SK-N-SH treated with all-trans-retinoic acid at 6 μM for 48 hours (cell line): ENCODE measurements around the gene SV2B.

Experiments used
- ATAC-seq: fragments of 200-7000 bp; cut with Tn5 transposase; 3 replicates; pipeline ENCODE4 v1.9.1; 2020; ENCODE audit warnings: mild to moderate bottlenecking, moderate library complexity
- ARNTL ChIP-seq: fragments of 450-650 bp; formaldehyde crosslinking; IDR thresholded peaks from 2 replicates; pipeline ENCODE4 v1.5.0; 2020; ENCODE audit warnings: low read depth, mild to moderate bottlenecking, moderate library complexity, borderline replicate concordance
- BACH2 ChIP-seq: fragments of 250-450 bp; sonication (Bioruptor Pico); IDR thresholded peaks from 2 replicates; pipeline ENCODE4 v1.9.0; 2021; ENCODE audit warnings: mild to moderate bottlenecking, borderline replicate concordance
- CREB5 ChIP-seq: fragments of 250-450 bp; sonication (Bioruptor Pico); IDR thresholded peaks from 2 replicates; pipeline ENCODE4 v1.5.1; 2020; ENCODE audit warnings: low read depth, mild to moderate bottlenecking, moderate library complexity
- CSDC2 ChIP-seq: fragments of 250-450 bp; sonication (Bioruptor Pico); IDR thresholded peaks from 2 replicates; pipeline ENCODE4 v1.5.0; 2020; ENCODE audit warnings: mild to moderate bottlenecking, moderate library complexity
- CSRNP3 ChIP-seq: fragments of 250-450 bp; sonication (Bioruptor Pico); IDR thresholded peaks from 2 replicates; pipeline ENCODE4 v1.5.1; 2021; ENCODE audit warnings: mild to moderate bottlenecking, moderate library complexity
- ESRRG ChIP-seq: fragments of 250-450 bp; sonication (Bioruptor Pico); IDR thresholded peaks from 2 replicates; pipeline ENCODE4 v1.6.1; 2021; ENCODE audit warnings: mild to moderate bottlenecking
- GLIS3 ChIP-seq: fragments of 250-450 bp; sonication (Bioruptor Pico); IDR thresholded peaks from 2 replicates; pipeline ENCODE4 v1.5.0; 2020; ENCODE audit warnings: mild to moderate bottlenecking, moderate library complexity
- ISL1 ChIP-seq: fragments of 250-450 bp; sonication (Bioruptor Pico); IDR thresholded peaks from 2 replicates; pipeline ENCODE4 v2.1.2; 2022; ENCODE audit warnings: mild to moderate bottlenecking, moderate library complexity
- OSR1 ChIP-seq: fragments of 250-450 bp; sonication (Bioruptor Pico); IDR thresholded peaks from 2 replicates; pipeline ENCODE4 v1.8.0; 2022; ENCODE audit warnings: moderate library complexity, mild to moderate bottlenecking, inconsistent platforms
- PPARA ChIP-seq: fragments of 250-450 bp; sonication (Bioruptor Pico); IDR thresholded peaks from 2 replicates; pipeline ENCODE4 v1.5.0; 2020; ENCODE audit warnings: mild to moderate bottlenecking, borderline replicate concordance
- SNAI2 ChIP-seq: fragments of 250-450 bp; sonication (Bioruptor Pico); IDR thresholded peaks from 2 replicates; pipeline ENCODE4 v1.5.0; 2020; ENCODE audit warnings: mild to moderate bottlenecking, moderate library complexity
- TCF4 ChIP-seq: fragments of 250-450 bp; sonication (Bioruptor Pico); IDR thresholded peaks from 2 replicates; pipeline ENCODE4 v1.8.0; 2021; ENCODE audit warnings: mild to moderate bottlenecking, moderate library complexity, borderline replicate concordance
- TOX ChIP-seq: fragments of 250-450 bp; sonication (Bioruptor Pico); IDR thresholded peaks from 2 replicates; pipeline ENCODE4 v1.8.0; 2021; ENCODE audit warnings: mild to moderate bottlenecking, moderate library complexity, borderline replicate concordance
- ZC3H10 ChIP-seq: fragments of 250-450 bp; sonication (Bioruptor Pico); IDR thresholded peaks from 2 replicates; pipeline ENCODE4 v1.5.1; 2021; ENCODE audit warnings: mild to moderate bottlenecking, moderate library complexity
- ZNF565 ChIP-seq: fragments of 450-650 bp; formaldehyde crosslinking; conservative IDR thresholded peaks from 2 replicates; pipeline ENCODE4 v1.5.0; 2020; ENCODE audit warnings: low read depth, mild to moderate bottlenecking, moderate library complexity
- ZNF70 ChIP-seq: fragments of 450-650 bp; formaldehyde crosslinking; IDR thresholded peaks from 2 replicates; pipeline ENCODE4 v1.5.0; 2020; ENCODE audit warnings: mild to moderate bottlenecking, moderate library complexity
- ZNF8 ChIP-seq: fragments of 450-650 bp; formaldehyde crosslinking; IDR thresholded peaks from 2 replicates; pipeline ENCODE4 v1.5.0; 2020; ENCODE audit warnings: mild to moderate bottlenecking, moderate library complexity
- TF ChIP-seq, protein P1 (sequence below): fragments of 250-450 bp; sonication (Bioruptor Pico); IDR thresholded peaks from 2 replicates; pipeline ENCODE4 v1.8.0; 2020; ENCODE audit warnings: mild to moderate bottlenecking, moderate library complexity, borderline replicate concordance
- TF ChIP-seq, protein P2 (sequence below): fragments of 250-450 bp; sonication (Bioruptor Pico); IDR thresholded peaks from 2 replicates; pipeline ENCODE4 v1.5.0; 2020; ENCODE audit warnings: mild to moderate bottlenecking, moderate library complexity

Gene SV2B

DNA sequence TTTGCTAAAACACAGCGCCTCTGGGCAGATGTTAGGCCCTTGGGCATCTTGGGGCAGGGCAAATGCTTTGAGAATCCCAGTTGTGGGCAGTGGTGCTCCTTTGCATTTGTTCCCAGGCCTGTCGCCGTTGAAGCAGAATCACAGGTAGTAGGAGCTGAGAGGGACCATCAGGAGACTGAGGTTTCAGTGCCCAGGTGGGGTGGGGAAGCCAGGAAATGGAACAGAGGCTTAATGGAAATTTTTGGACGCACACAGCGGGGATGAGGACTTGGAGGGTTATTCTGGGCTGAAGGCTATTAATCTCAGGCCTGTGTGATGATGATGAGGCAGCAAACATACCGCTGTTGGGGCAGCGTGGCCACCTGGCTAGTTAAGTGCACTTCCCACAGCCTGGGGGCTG is 99.5 kb downstream of the SV2B start (continued):
- no peak for TF ChIP-seq TCF4
- no peak for TF ChIP-seq PPARA (CRISPR knock-in tag)
- no peak for TF ChIP-seq TOX (CRISPR knock-in tag)
- no peak for TF ChIP-seq GLIS3 (CRISPR knock-in tag)
- TF ChIP-seq, protein P1, sequence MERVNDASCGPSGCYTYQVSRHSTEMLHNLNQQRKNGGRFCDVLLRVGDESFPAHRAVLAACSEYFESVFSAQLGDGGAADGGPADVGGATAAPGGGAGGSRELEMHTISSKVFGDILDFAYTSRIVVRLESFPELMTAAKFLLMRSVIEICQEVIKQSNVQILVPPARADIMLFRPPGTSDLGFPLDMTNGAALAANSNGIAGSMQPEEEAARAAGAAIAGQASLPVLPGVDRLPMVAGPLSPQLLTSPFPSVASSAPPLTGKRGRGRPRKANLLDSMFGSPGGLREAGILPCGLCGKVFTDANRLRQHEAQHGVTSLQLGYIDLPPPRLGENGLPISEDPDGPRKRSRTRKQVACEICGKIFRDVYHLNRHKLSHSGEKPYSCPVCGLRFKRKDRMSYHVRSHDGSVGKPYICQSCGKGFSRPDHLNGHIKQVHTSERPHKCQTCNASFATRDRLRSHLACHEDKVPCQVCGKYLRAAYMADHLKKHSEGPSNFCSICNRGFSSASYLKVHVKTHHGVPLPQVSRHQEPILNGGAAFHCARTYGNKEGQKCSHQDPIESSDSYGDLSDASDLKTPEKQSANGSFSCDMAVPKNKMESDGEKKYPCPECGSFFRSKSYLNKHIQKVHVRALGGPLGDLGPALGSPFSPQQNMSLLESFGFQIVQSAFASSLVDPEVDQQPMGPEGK (CRISPR knock-in tag) = no peak
- TF ChIP-seq ARNTL = no peak
- TF ChIP-seq CREB5 = no peak
- TF ChIP-seq, all 23 proteins: peak for 0

DNA sequence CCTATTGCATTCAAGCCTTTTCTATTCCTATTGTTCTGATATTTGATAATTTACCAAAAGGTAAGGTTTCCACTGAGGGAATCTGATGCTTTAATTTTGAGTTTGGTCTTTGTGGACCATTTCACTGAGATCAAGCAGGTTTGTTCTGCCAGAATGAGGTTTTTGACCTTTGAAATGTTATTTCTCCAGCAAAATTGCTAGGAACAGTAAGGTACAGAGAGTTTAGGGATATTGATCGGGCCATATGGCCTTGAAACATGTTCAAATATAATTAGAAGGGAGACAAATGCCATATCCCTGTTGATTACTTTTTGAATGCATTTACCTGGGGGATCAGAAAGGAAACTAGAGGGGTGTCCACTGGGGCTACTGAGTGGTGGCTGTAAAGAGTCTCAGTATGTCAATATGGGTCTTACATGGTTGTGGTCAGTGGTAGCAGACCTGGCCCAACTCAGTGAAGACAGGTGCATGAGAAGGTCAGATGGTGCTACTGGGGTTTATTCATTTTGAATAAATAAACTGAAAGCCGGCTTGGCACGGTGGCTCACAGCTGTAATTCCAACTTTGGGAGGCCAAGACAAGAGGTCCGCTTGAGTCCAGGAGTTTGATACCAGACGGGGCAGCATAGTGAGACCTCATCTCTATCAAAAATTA is 100.2 kb downstream of the SV2B start:
- no peak for TF ChIP-seq CSRNP3
- no peak for TF ChIP-seq ZNF8 (CRISPR knock-in tag)
- TF ChIP-seq, protein P1 (CRISPR knock-in tag) = no peak
- TF ChIP-seq, protein P2, sequence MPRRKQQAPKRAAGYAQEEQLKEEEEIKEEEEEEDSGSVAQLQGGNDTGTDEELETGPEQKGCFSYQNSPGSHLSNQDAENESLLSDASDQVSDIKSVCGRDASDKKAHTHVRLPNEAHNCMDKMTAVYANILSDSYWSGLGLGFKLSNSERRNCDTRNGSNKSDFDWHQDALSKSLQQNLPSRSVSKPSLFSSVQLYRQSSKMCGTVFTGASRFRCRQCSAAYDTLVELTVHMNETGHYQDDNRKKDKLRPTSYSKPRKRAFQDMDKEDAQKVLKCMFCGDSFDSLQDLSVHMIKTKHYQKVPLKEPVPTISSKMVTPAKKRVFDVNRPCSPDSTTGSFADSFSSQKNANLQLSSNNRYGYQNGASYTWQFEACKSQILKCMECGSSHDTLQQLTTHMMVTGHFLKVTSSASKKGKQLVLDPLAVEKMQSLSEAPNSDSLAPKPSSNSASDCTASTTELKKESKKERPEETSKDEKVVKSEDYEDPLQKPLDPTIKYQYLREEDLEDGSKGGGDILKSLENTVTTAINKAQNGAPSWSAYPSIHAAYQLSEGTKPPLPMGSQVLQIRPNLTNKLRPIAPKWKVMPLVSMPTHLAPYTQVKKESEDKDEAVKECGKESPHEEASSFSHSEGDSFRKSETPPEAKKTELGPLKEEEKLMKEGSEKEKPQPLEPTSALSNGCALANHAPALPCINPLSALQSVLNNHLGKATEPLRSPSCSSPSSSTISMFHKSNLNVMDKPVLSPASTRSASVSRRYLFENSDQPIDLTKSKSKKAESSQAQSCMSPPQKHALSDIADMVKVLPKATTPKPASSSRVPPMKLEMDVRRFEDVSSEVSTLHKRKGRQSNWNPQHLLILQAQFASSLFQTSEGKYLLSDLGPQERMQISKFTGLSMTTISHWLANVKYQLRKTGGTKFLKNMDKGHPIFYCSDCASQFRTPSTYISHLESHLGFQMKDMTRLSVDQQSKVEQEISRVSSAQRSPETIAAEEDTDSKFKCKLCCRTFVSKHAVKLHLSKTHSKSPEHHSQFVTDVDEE (CRISPR knock-in tag) = no peak
- ATAC-seq = no peak

DNA sequence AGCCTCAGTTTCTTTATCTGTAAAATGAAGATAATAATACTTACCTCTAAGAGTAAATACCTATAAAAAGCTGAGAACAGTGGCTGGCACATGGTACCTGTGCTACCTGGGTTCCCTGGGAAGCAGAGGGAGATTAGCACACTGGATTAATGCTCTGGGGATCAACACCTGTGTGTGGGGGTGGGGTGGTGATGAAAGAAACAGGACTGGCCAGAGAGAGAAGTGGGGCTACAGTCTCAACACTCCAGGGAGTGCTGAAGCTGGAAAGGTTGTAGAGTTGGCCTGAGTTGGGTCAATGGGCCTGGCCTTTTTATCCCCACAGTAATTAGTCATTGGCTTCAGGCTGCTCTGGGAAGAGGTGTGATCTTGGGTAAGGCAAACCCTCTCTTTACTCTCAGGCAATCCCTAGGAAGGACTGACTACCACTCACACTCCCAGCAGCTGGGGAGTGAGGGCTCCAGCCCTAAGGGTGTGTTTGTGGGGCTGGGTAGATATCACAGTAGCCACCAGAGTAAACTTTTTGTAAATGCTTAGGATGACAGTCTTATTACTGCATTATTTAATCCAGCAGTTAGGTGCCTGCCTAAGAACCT is 102.5 kb downstream of the SV2B start:
- no peak for ATAC-seq
- TF ChIP-seq PPARA (CRISPR knock-in tag) (no peak), BACH2 (CRISPR knock-in tag) (no peak), CREB5 (no peak), TCF4 (no peak), ZNF8 (CRISPR knock-in tag) (no peak), SNAI2 (CRISPR knock-in tag) (no peak), OSR1 (no peak), ZNF565 (no peak), ESRRG (CRISPR knock-in tag) (no peak), CSDC2 (no peak), ZC3H10 (CRISPR knock-in tag) (no peak), ARNTL (no peak), ZNF70 (CRISPR knock-in tag) (no peak), ISL1 (CRISPR knock-in tag) (no peak)
- TF ChIP-seq, protein P2 (CRISPR knock-in tag) = no peak
- TF ChIP-seq, protein P1 (CRISPR knock-in tag) = no peak
